CD4-positive, alpha-beta memory T cell (primary cell): Measurements from ENCODE around the gene SLC7A5. TPM values are rescaled to one million over a fixed set of nuclear protein-coding genes. Genes with fewer than 3 reads are reported as not detected.
"Not testable (repeated sequence)": the region's sequence is repeated elsewhere in the genome, so short reads cannot be mapped to it uniquely, and the experiment has no call there.

Source experiments
- CTCF ChIA-PET: fragments of 350-600 bp; sonication (Branson Sonifier 250); formaldehyde crosslinking; loops from one replicate; lab custom pipeline; 2021; ENCODE audit warnings: inconsistent platforms; ENCODE audit not compliant: partially characterized antibody; lab: Charles Lee
- POLR2A ChIA-PET: fragments of 350-600 bp; sonication (Branson Sonifier 250); formaldehyde crosslinking; loops from one replicate; lab custom pipeline; 2021; ENCODE audit not compliant: partially characterized antibody; lab: Charles Lee
- DNase-seq, 5 donors: peaks; one replicate each; pipeline versions ENCODE4 v3.0.0 to v3.0.0-alpha.2; 2020 to 2022; ENCODE audit warnings: mixed read lengths in 1 of 5
- H3K27ac ChIP-seq: one replicate; pipeline ENCODE4 v1.7.0; 2013; ENCODE audit warnings: low read depth, low read length
- H3K27me3 ChIP-seq: 2 replicates; pipeline ENCODE4 v1.7.0; 2013; ENCODE audit warnings: mild to moderate bottlenecking, low read length, moderate library complexity; ENCODE audit not compliant: insufficient read depth
- H3K36me3 ChIP-seq: 2 replicates; pipeline ENCODE4 v1.7.0; 2013; ENCODE audit warnings: mild to moderate bottlenecking, low read length, moderate library complexity; ENCODE audit not compliant: insufficient read depth
- H3K4me1 ChIP-seq: 2 replicates; pipeline ENCODE4 v1.7.0; 2013; ENCODE audit warnings: mild to moderate bottlenecking, low read length, moderate library complexity; ENCODE audit not compliant: insufficient read depth
- H3K4me3 ChIP-seq, 2 donors: one replicate each; pipeline ENCODE4 v1.7.0; 2013; ENCODE audit warnings: low read length in 2 of 2, mild to moderate bottlenecking in 1 of 2
- H3K9me3 ChIP-seq, 2 donors: one replicate each; pipeline ENCODE4 v1.7.0; 2013; ENCODE audit warnings: low read length in 2 of 2, control low read depth in 1 of 2; ENCODE audit not compliant: control insufficient read depth in 1 of 2
- H3K27ac Mint-ChIP-seq, 7 donors: one replicate each; pipeline ENCODE4 v1.8.0; 2020 to 2021; ENCODE audit warnings: mixed read lengths in 7 of 7, mild to moderate bottlenecking in 6 of 7, inconsistent platforms in 3 of 7, moderate library complexity in 3 of 7
- H3K27me3 Mint-ChIP-seq, 2 donors: one replicate each; pipeline ENCODE4 v1.8.0; 2020 to 2021; ENCODE audit warnings: mixed read lengths in 2 of 2
- H3K36me3 Mint-ChIP-seq, 2 donors: one replicate each; pipeline ENCODE4 v1.8.0; 2020 to 2021; ENCODE audit warnings: mixed read lengths in 2 of 2, inconsistent platforms in 1 of 2, mild to moderate bottlenecking in 1 of 2
- H3K4me1 Mint-ChIP-seq, 4 donors: one replicate each; pipeline ENCODE4 v1.8.0; 2020 to 2021; ENCODE audit warnings: mixed read lengths in 4 of 4, mild to moderate bottlenecking in 1 of 4
- H3K4me3 Mint-ChIP-seq, 8 donors: one replicate each; pipeline ENCODE4 v1.8.0; 2020 to 2021; ENCODE audit warnings: mixed read lengths in 8 of 8, mild to moderate bottlenecking in 7 of 8, moderate library complexity in 6 of 8, inconsistent platforms in 3 of 8
- H3K9me3 Mint-ChIP-seq, 8 donors: one replicate each; pipeline ENCODE4 v1.8.0; 2020 to 2021; ENCODE audit warnings: mixed read lengths in 8 of 8, mild to moderate bottlenecking in 5 of 8, inconsistent platforms in 3 of 8, moderate library complexity in 1 of 8
- intact Hi-C: fragments of 100-400 bp; cut with micrococcal nuclease; formaldehyde crosslinking; loops from one replicate; pipeline ENCODE4 v1.15.1; 2023
- polyA plus RNA-seq, 2 donors: library from polyadenylated mRNA; unstranded; fragments of 300-500 nt; fragmentation: Illumina TruSeq; gene quantifications; one replicate each; pipeline ENCODE4 v1.2.3, GENCODE V29; 2021
- total RNA-seq, 2 experiments: library from RNA; stranded (reverse); gene quantifications; one replicate each; pipeline ENCODE4 v1.2.3, GENCODE V29; 2021

The SLC7A5 gene
- total RNA-seq, result 10 to 100 TPM; 12.0 to 13.5 TPM
- polyA plus RNA-seq, result 1 to 10 TPM; 3.5 to 6.4 TPM

GRCh38 chr16:87869061-87869878, at the start of gene SLC7A5:
TSS of gene SLC7A5 (minus strand) at chr16:87869507. CDS start at chr16:87869422, 85 bp downstream.
- Mint-ChIP-seq H3K36me3 (peaks cover 0 to 15% of the 10 kb centered on the region in 2 donors), H3K4me3 (peak within 1 kb of the TSS; percentile 89 to 98 (median 94)), H3K27ac (peak within 1 kb of the TSS; percentile 95 to 99 (median 98)), H3K4me1 (peaks cover 24 to 61% (median 43%) of the 10 kb centered on the region in 4 donors)
- H3K4me1 ChIP-seq, result peaks cover 33% of the 10 kb centered on the region
- H3K9me3 Mint-ChIP-seq, H3K27me3 Mint-ChIP-seq, H3K27me3 ChIP-seq, H3K9me3 ChIP-seq, H3K36me3 ChIP-seq: not testable (repeated sequence)
- DNase-seq, result peak; percentile 83 to 92 (median 84)
- ChIA-PET POLR2A (interaction anchor here (0.8 to 7.9 kb wide), 6 partner anchors 13 to 104 kb away, joined by 5 to 94 read pairs (median 44); partner anchors contain the start of genes BANP and KLHDC4), CTCF (interaction anchor here (1.0 to 13.6 kb wide), 7 partner anchors 10 to 101 kb away, joined by 4 to 388 read pairs (median 31); no protein-coding TSS in a partner anchor)
- H3K4me3 ChIP-seq, result peak within 1 kb of the TSS; percentile 43 to 61
- peak within 1 kb of the TSS; percentile 70 for H3K27ac ChIP-seq
- intact Hi-C loops, result loop anchor here (2.0 kb wide), 1 partner anchor 82 kb away; the partner anchor contains the start of gene BANP

GRCh38 chr16:87918338-87918737, 49.0 kb upstream of the SLC7A5 start:
- no peaks in the 10 kb centered on the region for H3K27me3 ChIP-seq
- H3K27ac Mint-ChIP-seq, result no peak overlapping the region

GRCh38 chr16:87917503-87917902, 48.2 kb upstream of the SLC7A5 start:
- DNase-seq, result no peak
- Mint-ChIP-seq H3K27ac (no peak overlapping the region), H3K27me3 (peaks cover 4 to 5% of the 10 kb centered on the region in 2 donors), H3K4me3 (no peak overlapping the region), H3K36me3 (no peaks in the 10 kb centered on the region), H3K9me3 (no peaks in the 10 kb centered on the region), H3K4me1 (no peaks in the 10 kb centered on the region)
- intact Hi-C loops, result no loop called here
- ChIA-PET POLR2A (no interaction called here), CTCF (no interaction called here)
- Histone ChIP-seq H3K27ac (no peak overlapping the region), H3K9me3 (no peaks in the 10 kb centered on the region), H3K4me1 (no peaks in the 10 kb centered on the region), H3K4me3 (no peak overlapping the region), H3K36me3 (no peaks in the 10 kb centered on the region), H3K27me3 (no peaks in the 10 kb centered on the region)

More at GRCh38 chr16:87918338-87918737, 49.0 kb upstream of the SLC7A5 start:
- no peak for DNase-seq
- Mint-ChIP-seq H3K9me3 (no peaks in the 10 kb centered on the region), H3K36me3 (no peaks in the 10 kb centered on the region), H3K4me1 (no peaks in the 10 kb centered on the region), H3K4me3 (no peak overlapping the region), H3K27me3 (peaks cover 4 to 5% of the 10 kb centered on the region in 2 donors)
- H3K36me3 ChIP-seq, result no peaks in the 10 kb centered on the region
- intact Hi-C loops, result no loop called here
- no peaks in the 10 kb centered on the region for H3K9me3 ChIP-seq
- POLR2A ChIA-PET, result no interaction called here
- CTCF ChIA-PET, result no interaction called here
- H3K4me1 ChIP-seq, result no peaks in the 10 kb centered on the region
- H3K4me3 ChIP-seq, result no peak overlapping the region
- H3K27ac ChIP-seq, result no peak overlapping the region

- intact Hi-C loops, result no loop called here
- POLR2A ChIA-PET, result no interaction called here
Measured at GRCh38 chr16:87914812-87915211, 45.5 kb upstream of the SLC7A5 start.

GRCh38 chr16:87914021-87914725, 44.9 kb upstream of the SLC7A5 start:
- H3K27me3 Mint-ChIP-seq, POLR2A ChIA-PET: not testable (repeated sequence)
- CTCF ChIA-PET, result interaction anchor here (0.8 to 2.9 kb wide), 5 partner anchors 38 to 134 kb away, joined by 3 to 22 read pairs (median 4); no protein-coding TSS in a partner anchor

More at GRCh38 chr16:87914812-87915211, 45.5 kb upstream of the SLC7A5 start:
- no peaks in the 10 kb centered on the region for H3K36me3 ChIP-seq
- no peak overlapping the region for H3K4me3 Mint-ChIP-seq
- no peak for DNase-seq
- no peak overlapping the region for H3K4me3 ChIP-seq
- H3K36me3 Mint-ChIP-seq, result no peaks in the 10 kb centered on the region
- H3K27ac Mint-ChIP-seq, result no peak overlapping the region
- H3K27me3 Mint-ChIP-seq, result peaks cover 4 to 5% of the 10 kb centered on the region in 2 donors
- H3K27me3 ChIP-seq, result no peaks in the 10 kb centered on the region
- H3K9me3 Mint-ChIP-seq, result no peaks in the 10 kb centered on the region
- no peaks in the 10 kb centered on the region for H3K9me3 ChIP-seq
- no peak overlapping the region for H3K27ac ChIP-seq
- CTCF ChIA-PET, result interaction anchor here (0.7 to 2.9 kb wide), 5 partner anchors 9 to 135 kb away, joined by 3 to 22 read pairs (median 3); no protein-coding TSS in a partner anchor
- H3K4me1 Mint-ChIP-seq, result no peaks in the 10 kb centered on the region
- no peaks in the 10 kb centered on the region for H3K4me1 ChIP-seq

GRCh38 chr16:87912691-87913090, 43.4 kb upstream of the SLC7A5 start:
- H3K27ac Mint-ChIP-seq, H3K27ac ChIP-seq, H3K4me1 Mint-ChIP-seq, H3K27me3 ChIP-seq, H3K27me3 Mint-ChIP-seq, H3K9me3 ChIP-seq, POLR2A ChIA-PET, H3K9me3 Mint-ChIP-seq, H3K4me1 ChIP-seq, H3K36me3 Mint-ChIP-seq, CTCF ChIA-PET, H3K4me3 ChIP-seq, DNase-seq, H3K4me3 Mint-ChIP-seq, H3K36me3 ChIP-seq, intact Hi-C loops: not testable (repeated sequence)

More at GRCh38 chr16:87914021-87914725, 44.9 kb upstream of the SLC7A5 start:
- H3K27ac Mint-ChIP-seq, H3K4me3 ChIP-seq, H3K9me3 Mint-ChIP-seq, intact Hi-C loops, H3K36me3 ChIP-seq, H3K4me3 Mint-ChIP-seq, H3K9me3 ChIP-seq, H3K4me1 Mint-ChIP-seq, H3K27me3 ChIP-seq, H3K4me1 ChIP-seq, H3K36me3 Mint-ChIP-seq, H3K27ac ChIP-seq, DNase-seq: not testable (repeated sequence)
